HCT116 (cell line): ENCODE data around the gene ACCS. TPM values are rescaled to one million over a fixed set of nuclear protein-coding genes. Genes with fewer than 3 reads are reported as not detected.

Experiments used
- ATAC-seq: fragments of 200-7000 bp; cut with Tn5 transposase; 2 replicates; pipeline ENCODE4 v1.9.1; 2020; ENCODE audit warnings: mild to moderate bottlenecking, moderate library complexity
- BruUV-seq: library from RNA; stranded (reverse); fragments of 400-500 nt; replicated peaks from 2 replicates; lab custom pipeline; 2021; lab: Mats Ljungman, UMichigan
- CTCF ChIA-PET: fragments of 300-600 bp; sonication (Branson Sonifier 250); formaldehyde crosslinking; loops from one replicate; lab custom pipeline; 2021; ENCODE audit warnings: antibody characterized with exemption; lab: Charles Lee
- POLR2A ChIA-PET: fragments of 300-600, 350-600 bp; sonication (Branson Sonifier 250); formaldehyde crosslinking; loops from one replicate; lab custom pipeline; 2021; ENCODE audit warnings: antibody characterized with exemption; lab: Charles Lee
- RAD21 ChIA-PET, 2 experiments: fragments of 300-600 bp; sonication (Branson Sonifier 250); formaldehyde crosslinking; loops; one replicate each; lab custom pipeline; 2023; ENCODE audit warnings: low total read pairs in 2 of 2; ENCODE audit not compliant: uncharacterized antibody in 2 of 2, unreplicated experiment in 2 of 2, low non-redundant PET in 1 of 2; lab: Charles Lee
- DNase-seq: peaks from one replicate; pipeline ENCODE4 v3.0.0-alpha.2; 2010; ENCODE audit warnings: low read depth, low spot score
- H2AFZ ChIP-seq: fragments of 200-600 bp; shearing (Covaris generic), sonication (generic); 2 replicates; pipeline ENCODE4 v1.6.1; 2017; ENCODE audit warnings: low read depth, mixed run types, mixed read lengths, antibody characterized with exemption, low read length; ENCODE audit not compliant: poor library complexity, severe bottlenecking
- H3K27ac ChIP-seq: 2 replicates; pipeline ENCODE4 v1.5.1; 2012; ENCODE audit warnings: low read depth, low read length
- H3K27me3 ChIP-seq: fragments of 200-600 bp; sonication (generic); 2 replicates; pipeline ENCODE4 v1.6.1; 2016; ENCODE audit warnings: mixed run types, low read length, mixed read lengths; ENCODE audit not compliant: insufficient read depth
- H3K36me3 ChIP-seq, 2 experiments: fragments of 200-500 bp in 1 of 2; fragments of 200-600 bp in 1 of 2; sonication (Bioruptor generic) in 1 of 2; sonication (generic) in 1 of 2; 2 replicates each; pipeline versions ENCODE4 v1.5.1 to v1.6.1; 2014 to 2016; ENCODE audit warnings: low read length in 2 of 2, inconsistent platforms in 1 of 2, mixed read lengths in 1 of 2, mixed run types in 1 of 2; ENCODE audit not compliant: insufficient read depth in 2 of 2, control insufficient read depth in 1 of 2
- H3K4me1 ChIP-seq, 2 experiments: fragments of 200-600 bp in 1 of 2; sonication (generic) in 1 of 2; 2 replicates each; pipeline versions ENCODE4 v1.5.1 to v1.6.1; 2012 to 2017; ENCODE audit warnings: low read length in 2 of 2, inconsistent platforms in 1 of 2, mild to moderate bottlenecking in 1 of 2, mixed read lengths in 1 of 2, mixed run types in 1 of 2, moderate library complexity in 1 of 2; ENCODE audit not compliant: insufficient read depth in 2 of 2, control insufficient read depth in 1 of 2
- H3K4me2 ChIP-seq: fragments of 200-600 bp; sonication (generic); 2 replicates; pipeline ENCODE4 v1.6.1; 2017; ENCODE audit warnings: mixed run types, low read length, mixed read lengths
- H3K4me3 ChIP-seq, 2 experiments: fragments of 200-600 bp in 1 of 2; sonication (generic) in 1 of 2; replicated peaks in 1 of 2; 2 replicates each; pipeline ENCODE4 v1.5.1; 2011 to 2016; ENCODE audit warnings: low read length in 2 of 2, control low read depth in 1 of 2, low read depth in 1 of 2, mild to moderate bottlenecking in 1 of 2, mixed read lengths in 1 of 2, mixed run types in 1 of 2
- H3K79me2 ChIP-seq: fragments of 200-600 bp; sonication (generic); 2 replicates; pipeline ENCODE4 v1.6.1; 2017; ENCODE audit warnings: mild to moderate bottlenecking, mixed run types, low read length, moderate library complexity, mixed read lengths; ENCODE audit not compliant: insufficient read depth
- H3K9ac ChIP-seq: fragments of 200-600 bp; sonication (generic); 2 replicates; pipeline ENCODE4 v1.6.1; 2016; ENCODE audit warnings: low read length, mixed read lengths
- H3K9me2 ChIP-seq: fragments of 200-600 bp; sonication (generic), shearing (Covaris generic); 2 replicates; pipeline ENCODE4 v1.6.1; 2017; ENCODE audit warnings: mixed run types, mild to moderate bottlenecking, moderate library complexity; ENCODE audit not compliant: insufficient read depth
- H3K9me3 ChIP-seq, 2 experiments: fragments of 200-500 bp in 1 of 2; fragments of 200-600 bp in 1 of 2; sonication (Bioruptor generic) in 1 of 2; sonication (generic) in 1 of 2; 2 replicates each; pipeline ENCODE4 v1.6.1; 2014 to 2017; ENCODE audit warnings: low read length in 2 of 2, mixed read lengths in 2 of 2, inconsistent platforms in 1 of 2, low read depth in 1 of 2, mild to moderate bottlenecking in 1 of 2, mixed run types in 1 of 2, moderate library complexity in 1 of 2; ENCODE audit not compliant: control insufficient read depth in 1 of 2, insufficient read depth in 1 of 2
- H4K20me1 ChIP-seq: fragments of 200-600 bp; sonication (generic), shearing (Covaris generic); 2 replicates; pipeline ENCODE4 v1.6.1; 2017; ENCODE audit warnings: mixed run types, mild to moderate bottlenecking, moderate library complexity; ENCODE audit not compliant: insufficient read depth
- CEBPB ChIP-seq: IDR thresholded peaks from 2 replicates; pipeline ENCODE4 v1.6.1; 2012; ENCODE audit warnings: low read depth
- EGR1 ChIP-seq: IDR thresholded peaks from 2 replicates; pipeline ENCODE4 v1.6.1; 2012; ENCODE audit warnings: low read depth
- EZH2phosphoT487 ChIP-seq: fragments of 200-600 bp; IDR thresholded peaks from 2 replicates; pipeline ENCODE4 v1.6.1; 2018; ENCODE audit warnings: antibody characterized with exemption, borderline replicate concordance
- POLR2A ChIP-seq: IDR thresholded peaks from 2 replicates; pipeline ENCODE4 v1.7.0; 2011; ENCODE audit warnings: borderline replicate concordance; ENCODE audit not compliant: insufficient read depth, insufficient read length; ENCODE audit errors: extremely low read depth
- POLR2AphosphoS5 ChIP-seq: IDR thresholded peaks from 2 replicates; pipeline ENCODE4 v1.6.1; 2011; ENCODE audit warnings: mild to moderate bottlenecking, low read depth, low read length, moderate library complexity
- SIN3A ChIP-seq: IDR thresholded peaks from 2 replicates; pipeline ENCODE4 v1.6.1; 2012; ENCODE audit warnings: low read depth
- TCF7L2 ChIP-seq: IDR thresholded peaks from 2 replicates; pipeline ENCODE4 v1.7.0; 2011; ENCODE audit warnings: borderline replicate concordance, inconsistent platforms; ENCODE audit not compliant: insufficient read depth, insufficient read length; ENCODE audit errors: extremely low read depth
- YY1 ChIP-seq: IDR thresholded peaks from 2 replicates; pipeline ENCODE4 v1.6.1; 2011; ENCODE audit warnings: low read length, low read depth, moderate library complexity, mild to moderate bottlenecking; ENCODE audit not compliant: insufficient replicate concordance; ENCODE audit errors: extremely low read depth
- intact Hi-C: fragments of 100-400 bp; cut with micrococcal nuclease; formaldehyde crosslinking; loops from 2 replicates; pipeline ENCODE4 v1.10.0; 2022
- total RNA-seq: library from RNA; stranded (reverse); gene quantifications from one replicate; pipeline ENCODE4 v1.2.1, GENCODE V29; 2021; ENCODE audit not compliant: unreplicated experiment
- TF ChIP-seq, protein P1 (sequence below): IDR thresholded peaks from 2 replicates; pipeline ENCODE4 v1.6.1; 2012
- TF ChIP-seq, protein P2 (sequence below): IDR thresholded peaks from 2 replicates; pipeline ENCODE4 v1.6.1; 2012; ENCODE audit warnings: low read depth
- TF ChIP-seq, protein P3 (sequence below): IDR thresholded peaks from 2 replicates; pipeline ENCODE4 v1.6.1; 2011; ENCODE audit warnings: mild to moderate bottlenecking, low read length, moderate library complexity; ENCODE audit not compliant: insufficient replicate concordance; ENCODE audit errors: extremely low read depth

Gene ACCS
- total RNA-seq, 1 experiment from 2014 or later, result 13.2 TPM

DNA sequence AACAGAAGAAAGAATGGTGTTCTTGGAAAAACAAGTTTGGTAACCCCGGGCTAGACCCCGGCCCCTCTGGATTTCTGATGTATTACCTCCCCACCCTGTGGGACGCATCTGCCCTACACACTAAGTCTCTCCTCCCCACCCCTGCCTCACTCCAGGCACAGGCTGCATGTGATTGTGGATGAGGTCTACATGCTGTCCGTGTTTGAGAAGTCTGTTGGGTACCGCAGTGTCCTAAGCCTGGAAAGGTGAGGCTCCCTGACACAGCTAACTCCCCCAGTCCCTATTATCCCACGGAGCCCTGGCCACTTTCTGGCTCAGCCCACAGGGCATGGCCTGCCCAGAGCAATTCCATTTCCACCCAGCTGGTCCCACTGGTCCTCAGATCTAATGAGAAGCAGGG lies 13.3 kb downstream of the ACCS start:
- H3K9ac ChIP-seq, result no peak overlapping the region
- ChIA-PET RAD21 (no interaction called here), POLR2A (no interaction called here), CTCF (no interaction called here)
- H3K36me3 ChIP-seq, result no peaks in the 10 kb centered on the region; a peak in 1 of 4 replicates
- no peaks in the 10 kb centered on the region for H3K79me2 ChIP-seq
- no peak for TF ChIP-seq TCF7L2
- no peak for TF ChIP-seq SIN3A
- no peak for TF ChIP-seq POLR2A
- no peak for TF ChIP-seq EGR1
- no peak for TF ChIP-seq POLR2AphosphoS5
- H3K27ac ChIP-seq, result no peak overlapping the region
- no peaks in the 10 kb centered on the region for H3K9me2 ChIP-seq
- H3K4me3 ChIP-seq, result no peak overlapping the region
- ATAC-seq, result no peak
- H4K20me1 ChIP-seq, result no peaks in the 10 kb centered on the region
- no TSS peak for BruUV-seq
- H3K4me1 ChIP-seq, result no peaks in the 10 kb centered on the region
- intact Hi-C loops, result no loop called here
- no peak overlapping the region for H2AFZ ChIP-seq
- DNase-seq, result no peak
- H3K4me2 ChIP-seq, result no peak overlapping the region
- H3K9me3 ChIP-seq, result no peaks in the 10 kb centered on the region
- no peaks in the 10 kb centered on the region for H3K27me3 ChIP-seq

DNA sequence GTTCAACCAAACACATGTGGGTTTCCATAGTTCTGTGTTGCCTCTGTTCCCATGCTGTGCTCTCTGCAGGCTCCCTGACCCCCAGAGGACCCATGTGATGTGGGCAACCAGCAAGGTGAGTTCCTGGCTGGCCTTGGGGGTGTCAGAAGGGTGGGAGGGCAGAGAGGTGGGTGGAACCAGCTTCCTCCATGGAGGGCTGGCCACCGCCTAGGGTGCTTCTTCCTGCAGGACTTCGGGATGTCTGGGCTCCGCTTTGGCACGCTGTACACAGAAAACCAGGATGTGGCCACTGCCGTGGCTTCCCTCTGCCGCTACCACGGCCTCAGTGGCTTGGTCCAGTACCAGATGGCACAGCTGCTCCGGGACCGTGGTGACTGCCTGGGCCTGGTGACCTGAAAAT lies 14.9 kb downstream of the ACCS start:
- RAD21 ChIA-PET, result no interaction called here
- BruUV-seq, result no TSS peak
- CTCF ChIA-PET, result no interaction called here
- POLR2A ChIA-PET, result no interaction called here
- no peaks in the 10 kb centered on the region for H3K4me1 ChIP-seq
- no peak overlapping the region for H3K4me3 ChIP-seq
- ATAC-seq (no peak), DNase-seq (no peak)
- H3K9me2 ChIP-seq, result no peaks in the 10 kb centered on the region
- no peaks in the 10 kb centered on the region for H3K27me3 ChIP-seq
- no peak overlapping the region for H2AFZ ChIP-seq
- no peaks in the 10 kb centered on the region for H4K20me1 ChIP-seq
- intact Hi-C loops, result no loop called here
- H3K9ac ChIP-seq, result no peak overlapping the region
- H3K9me3 ChIP-seq, result no peaks in the 10 kb centered on the region; a peak in 1 of 4 replicates
- no peaks in the 10 kb centered on the region for H3K79me2 ChIP-seq
- no peak overlapping the region for H3K4me2 ChIP-seq
- H3K27ac ChIP-seq, result no peak overlapping the region
- no peaks in the 10 kb centered on the region for H3K36me3 ChIP-seq
- TF ChIP-seq CEBPB (no peak), EGR1 (no peak), EZH2phosphoT487 (no peak), YY1 (no peak)
- TF ChIP-seq, protein P1, sequence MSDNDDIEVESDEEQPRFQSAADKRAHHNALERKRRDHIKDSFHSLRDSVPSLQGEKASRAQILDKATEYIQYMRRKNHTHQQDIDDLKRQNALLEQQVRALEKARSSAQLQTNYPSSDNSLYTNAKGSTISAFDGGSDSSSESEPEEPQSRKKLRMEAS, result no peak
- TF ChIP-seq, protein P2, sequence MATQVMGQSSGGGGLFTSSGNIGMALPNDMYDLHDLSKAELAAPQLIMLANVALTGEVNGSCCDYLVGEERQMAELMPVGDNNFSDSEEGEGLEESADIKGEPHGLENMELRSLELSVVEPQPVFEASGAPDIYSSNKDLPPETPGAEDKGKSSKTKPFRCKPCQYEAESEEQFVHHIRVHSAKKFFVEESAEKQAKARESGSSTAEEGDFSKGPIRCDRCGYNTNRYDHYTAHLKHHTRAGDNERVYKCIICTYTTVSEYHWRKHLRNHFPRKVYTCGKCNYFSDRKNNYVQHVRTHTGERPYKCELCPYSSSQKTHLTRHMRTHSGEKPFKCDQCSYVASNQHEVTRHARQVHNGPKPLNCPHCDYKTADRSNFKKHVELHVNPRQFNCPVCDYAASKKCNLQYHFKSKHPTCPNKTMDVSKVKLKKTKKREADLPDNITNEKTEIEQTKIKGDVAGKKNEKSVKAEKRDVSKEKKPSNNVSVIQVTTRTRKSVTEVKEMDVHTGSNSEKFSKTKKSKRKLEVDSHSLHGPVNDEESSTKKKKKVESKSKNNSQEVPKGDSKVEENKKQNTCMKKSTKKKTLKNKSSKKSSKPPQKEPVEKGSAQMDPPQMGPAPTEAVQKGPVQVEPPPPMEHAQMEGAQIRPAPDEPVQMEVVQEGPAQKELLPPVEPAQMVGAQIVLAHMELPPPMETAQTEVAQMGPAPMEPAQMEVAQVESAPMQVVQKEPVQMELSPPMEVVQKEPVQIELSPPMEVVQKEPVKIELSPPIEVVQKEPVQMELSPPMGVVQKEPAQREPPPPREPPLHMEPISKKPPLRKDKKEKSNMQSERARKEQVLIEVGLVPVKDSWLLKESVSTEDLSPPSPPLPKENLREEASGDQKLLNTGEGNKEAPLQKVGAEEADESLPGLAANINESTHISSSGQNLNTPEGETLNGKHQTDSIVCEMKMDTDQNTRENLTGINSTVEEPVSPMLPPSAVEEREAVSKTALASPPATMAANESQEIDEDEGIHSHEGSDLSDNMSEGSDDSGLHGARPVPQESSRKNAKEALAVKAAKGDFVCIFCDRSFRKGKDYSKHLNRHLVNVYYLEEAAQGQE, result no peak
- TF ChIP-seq, protein P3, sequence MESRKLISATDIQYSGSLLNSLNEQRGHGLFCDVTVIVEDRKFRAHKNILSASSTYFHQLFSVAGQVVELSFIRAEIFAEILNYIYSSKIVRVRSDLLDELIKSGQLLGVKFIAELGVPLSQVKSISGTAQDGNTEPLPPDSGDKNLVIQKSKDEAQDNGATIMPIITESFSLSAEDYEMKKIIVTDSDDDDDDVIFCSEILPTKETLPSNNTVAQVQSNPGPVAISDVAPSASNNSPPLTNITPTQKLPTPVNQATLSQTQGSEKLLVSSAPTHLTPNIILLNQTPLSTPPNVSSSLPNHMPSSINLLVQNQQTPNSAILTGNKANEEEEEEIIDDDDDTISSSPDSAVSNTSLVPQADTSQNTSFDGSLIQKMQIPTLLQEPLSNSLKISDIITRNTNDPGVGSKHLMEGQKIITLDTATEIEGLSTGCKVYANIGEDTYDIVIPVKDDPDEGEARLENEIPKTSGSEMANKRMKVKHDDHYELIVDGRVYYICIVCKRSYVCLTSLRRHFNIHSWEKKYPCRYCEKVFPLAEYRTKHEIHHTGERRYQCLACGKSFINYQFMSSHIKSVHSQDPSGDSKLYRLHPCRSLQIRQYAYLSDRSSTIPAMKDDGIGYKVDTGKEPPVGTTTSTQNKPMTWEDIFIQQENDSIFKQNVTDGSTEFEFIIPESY, result no peak
